T-helper 2 cell treated with Interferon-gamma antibody and Interleukin-4, amounts not matched to agents 100 ng/mL and 5 ng/mL, for 36 hours (primary cell): Measurements from ENCODE around the gene CDK5R1. TPM values are rescaled to one million over a fixed set of nuclear protein-coding genes. Genes with fewer than 3 reads are reported as not detected.

Source experiments
- intact Hi-C: fragments of 100-400 bp; cut with micrococcal nuclease; formaldehyde crosslinking; loops from one replicate; pipeline ENCODE4 v1.15.1; 2023
- total RNA-seq: library from RNA; stranded (reverse); gene quantifications from 2 replicates; pipeline ENCODE4 v1.2.3, GENCODE V29; 2022

The CDK5R1 gene
- total RNA-seq, 1 donor from 2014 or later: 4.4 TPM

GRCh38 chr17:32470405-32471167 lies 16.2 kb upstream of the CDK5R1 start:
- intact Hi-C loops: no loop called here

DNA sequence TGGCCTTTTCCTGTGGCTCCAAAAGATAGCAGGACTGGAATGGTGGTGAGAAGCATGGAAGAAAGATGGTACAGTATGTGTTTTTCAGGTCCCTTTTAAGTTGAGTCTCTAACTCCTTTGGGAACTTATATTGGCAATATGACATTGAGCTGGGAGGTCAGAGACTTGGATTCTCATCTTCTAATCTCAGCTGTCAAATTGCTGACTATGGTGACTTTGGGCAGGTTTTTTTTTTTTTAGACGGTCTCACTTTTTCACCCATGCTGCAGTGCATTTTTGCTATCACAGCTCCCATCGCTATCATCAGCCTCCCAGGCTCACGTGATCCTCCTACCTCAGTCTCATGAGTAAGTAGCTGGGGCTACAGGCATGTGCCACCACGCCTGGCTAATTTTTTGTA lies 15.1 kb upstream of the CDK5R1 start:
- intact Hi-C loops: no loop called here

DNA sequence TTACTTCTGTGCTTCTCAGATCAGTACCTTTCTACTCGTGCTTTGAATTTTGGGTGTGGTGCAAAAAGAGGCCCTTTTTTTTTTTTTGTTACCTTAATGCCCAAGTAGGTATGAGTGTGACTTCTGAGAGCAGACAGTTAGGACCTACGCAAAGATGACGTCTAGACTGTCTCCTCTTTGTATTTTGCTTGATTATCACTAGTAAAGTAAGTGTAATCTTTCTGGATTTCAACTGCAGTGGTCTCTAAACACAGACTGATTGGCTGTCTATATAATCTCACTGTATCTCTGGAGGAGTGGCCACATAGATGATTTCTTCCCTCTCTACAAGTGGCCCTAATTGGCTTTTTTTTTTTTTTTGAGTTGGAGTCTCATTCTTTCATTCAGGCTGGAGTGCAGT lies 11.5 kb upstream of the CDK5R1 start:
- intact Hi-C loops: no loop called here

GRCh38 chr17:32477220-32477619 lies 9.6 kb upstream of the CDK5R1 start:
- intact Hi-C loops: no loop called here

- intact Hi-C loops: no loop called here
Measured at GRCh38 chr17:32479074-32479617, 7.6 kb upstream of the CDK5R1 start.

DNA sequence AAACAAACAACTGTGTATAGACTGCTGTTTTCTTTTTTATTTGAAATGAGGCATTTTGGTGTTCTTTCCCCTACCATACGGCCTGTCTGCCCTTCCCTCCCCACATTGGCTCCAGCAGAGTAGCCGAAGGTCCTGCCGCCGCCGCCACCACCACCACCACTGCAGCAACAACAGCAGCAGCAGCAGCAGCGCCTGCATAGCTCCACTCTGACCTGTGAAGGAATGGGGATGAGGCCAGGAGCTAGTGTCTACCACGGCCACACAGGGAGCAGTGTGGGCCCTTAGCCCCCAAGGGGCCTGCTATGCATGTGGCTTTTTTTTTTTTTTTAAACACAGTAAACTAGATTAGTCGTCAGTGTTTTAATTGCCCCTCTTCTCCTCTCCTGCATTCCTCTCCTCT lies 5.6 kb upstream of the CDK5R1 start:
- intact Hi-C loops: loop anchor here (10.0 kb wide), 1 partner anchor 74 kb away; no protein-coding TSS in a partner anchor

DNA sequence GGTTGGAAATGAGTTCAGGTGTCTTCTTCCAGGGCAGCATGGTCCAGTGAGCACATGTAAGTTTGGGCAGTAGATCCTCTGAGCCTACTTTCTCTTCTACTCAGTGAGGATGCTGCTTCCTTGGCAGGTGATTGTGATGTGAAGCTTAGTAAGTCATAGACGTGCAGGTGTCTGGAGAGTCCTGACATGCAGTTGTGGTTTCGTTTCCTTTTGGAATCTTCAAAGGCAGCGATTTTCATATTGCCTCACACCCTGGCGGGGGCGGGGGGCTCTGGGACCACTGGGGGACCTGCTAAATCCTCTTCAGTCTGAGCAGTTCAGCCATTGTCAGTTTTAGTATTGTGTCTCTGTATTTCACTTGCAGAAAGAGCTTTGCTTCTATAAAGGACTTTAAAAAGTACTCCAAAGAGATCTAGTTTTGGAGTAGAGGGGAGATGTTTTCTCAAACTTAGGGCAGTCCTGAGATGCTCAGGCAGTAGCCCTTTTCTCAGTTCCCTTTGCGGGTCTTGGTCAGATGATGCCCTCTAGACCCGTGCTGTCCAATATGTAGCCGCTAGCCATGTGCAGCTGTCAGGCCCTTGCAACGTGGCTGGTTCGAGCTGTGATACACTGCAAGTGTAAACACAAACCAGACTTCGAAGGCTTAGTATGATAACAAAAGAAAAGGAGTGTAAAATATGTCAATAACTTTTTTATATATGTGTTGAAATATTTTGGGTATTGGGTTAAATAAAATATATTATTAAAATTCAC lies 4.0 kb upstream of the CDK5R1 start:
- intact Hi-C loops: loop anchor here (1.0 to 10.0 kb wide), 2 partner anchors 72 to 127 kb away; no protein-coding TSS in a partner anchor

- intact Hi-C loops: loop anchor here (1.0 to 10.0 kb wide), 2 partner anchors 71 to 126 kb away; no protein-coding TSS in a partner anchor
Measured at GRCh38 chr17:32483451-32484019, 3.3 kb upstream of the CDK5R1 start.

GRCh38 chr17:32484041-32484461 lies 2.7 kb upstream of the CDK5R1 start:
- intact Hi-C loops: loop anchor here (10.0 kb wide), 1 partner anchor 71 kb away; no protein-coding TSS in a partner anchor

- intact Hi-C loops: loop anchor here (5.0 to 10.0 kb wide), 3 partner anchors 70 to 393 kb away; partner anchors contain the start of gene MYO1D
Measured at GRCh38 chr17:32484628-32485027, 2.2 kb upstream of the CDK5R1 start.

DNA sequence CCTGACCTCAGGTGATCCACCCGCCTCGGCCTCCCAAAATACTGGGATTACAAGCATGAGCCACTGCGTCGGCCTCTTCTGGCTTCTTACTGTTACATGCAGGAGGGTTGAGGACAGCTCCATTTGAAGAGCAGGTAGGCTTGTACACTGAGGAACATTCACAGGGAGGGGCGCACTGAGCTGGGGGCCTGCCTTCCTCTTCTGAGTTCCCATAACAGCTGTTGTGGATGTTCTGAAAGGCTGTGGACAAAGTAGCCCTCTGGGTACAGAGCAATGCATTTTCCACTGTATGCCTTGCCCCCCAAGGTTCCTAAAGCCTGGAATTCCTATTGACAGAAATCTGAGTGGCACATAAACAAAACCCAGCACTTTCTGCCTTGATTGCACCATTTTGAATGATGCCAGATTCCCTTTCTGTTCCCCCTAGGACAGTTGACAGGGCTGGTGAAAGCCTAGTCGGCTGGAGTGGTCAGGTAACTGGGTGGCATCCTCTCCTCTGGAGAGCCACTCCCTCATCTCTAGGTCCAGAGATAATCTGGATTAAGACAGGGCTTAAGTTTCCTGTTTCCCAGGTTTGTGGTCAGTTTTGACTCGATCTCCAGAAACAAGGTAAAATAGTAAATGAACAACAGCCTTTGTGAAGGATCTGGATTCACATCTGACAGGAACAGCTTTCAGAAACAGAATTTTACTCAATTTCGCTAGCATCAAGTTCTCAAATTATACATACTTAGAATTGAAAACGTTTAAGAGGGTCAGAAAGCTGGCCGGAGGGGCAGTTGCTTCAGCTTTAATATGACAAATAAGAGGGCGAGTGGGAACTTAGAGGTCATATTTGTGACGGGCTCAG lies 1.3 kb upstream of the CDK5R1 start:
- intact Hi-C loops: loop anchor here (1.0 to 10.0 kb wide), 5 partner anchors 17 to 392 kb away; partner anchors contain the start of genes MYO1D and PSMD11

GRCh38 chr17:32486111-32486700 lies 587 bp upstream of the CDK5R1 start:
- intact Hi-C loops: loop anchor here (1.0 to 10.0 kb wide), 5 partner anchors 17 to 391 kb away; partner anchors contain the start of genes MYO1D and PSMD11

- intact Hi-C loops: loop anchor here (1.0 to 10.0 kb wide), 5 partner anchors 15 to 390 kb away; partner anchors contain the start of gene MYO1D
Measured at GRCh38 chr17:32487473-32488176, 832 bp downstream of the CDK5R1 start.

GRCh38 chr17:32488177-32488542 lies 1.4 kb downstream of the CDK5R1 start:
- intact Hi-C loops: loop anchor here (5.0 to 10.0 kb wide), 3 partner anchors 67 to 389 kb away; partner anchors contain the start of gene MYO1D

GRCh38 chr17:32488604-32489180 lies 1.9 kb downstream of the CDK5R1 start:
- intact Hi-C loops: loop anchor here (5.0 to 10.0 kb wide), 3 partner anchors 66 to 389 kb away; partner anchors contain the start of gene MYO1D

GRCh38 chr17:32489320-32490100 lies 2.7 kb downstream of the CDK5R1 start:
- intact Hi-C loops: loop anchor here (5.0 to 10.0 kb wide), 3 partner anchors 65 to 388 kb away; partner anchors contain the start of gene MYO1D

- intact Hi-C loops: no loop called here
Measured at GRCh38 chr17:32490101-32490482, 3.3 kb downstream of the CDK5R1 start.
